HEK293 (cell line): ENCODE measurements around the gene OR1F1.
A peak's percentile ranks its signal among the peaks of the same experiment; 100 is the strongest.

ENCODE experiments used
- EGR2 ChIP-seq: fragments of 450-650 bp; formaldehyde crosslinking; IDR thresholded peaks from 2 replicates; pipeline ENCODE4 v1.5.1; 2016; ENCODE audit warnings: low read depth, missing biosample characterization, missing genetic modification characterization
- HOXC10 ChIP-seq: sonication (generic); formaldehyde crosslinking; IDR thresholded peaks from 2 replicates; pipeline ENCODE4 v1.8.1; 2023; ENCODE audit warnings: mild to moderate bottlenecking, missing genetic modification reagents
- RBAK ChIP-seq: fragments of 450-650 bp; formaldehyde crosslinking; IDR thresholded peaks from 2 replicates; pipeline ENCODE4 v1.5.1; 2016; ENCODE audit warnings: missing biosample characterization, missing genetic modification characterization
- SALL2 ChIP-seq: fragments of 450-650 bp; formaldehyde crosslinking; IDR thresholded peaks from 2 replicates; pipeline ENCODE4 v1.5.0; 2017; ENCODE audit warnings: missing biosample characterization, mild to moderate bottlenecking, missing genetic modification characterization, borderline replicate concordance
- TRIM28 ChIP-seq: IDR thresholded peaks from 2 replicates; pipeline ENCODE4 v1.6.1; 2011; ENCODE audit warnings: low read length, control low read depth, borderline replicate concordance
- YY1 ChIP-seq: fragments of 450-650 bp; formaldehyde crosslinking; IDR thresholded peaks from 2 replicates; pipeline ENCODE4 v1.5.1; 2018; ENCODE audit warnings: missing biosample characterization, missing genetic modification characterization
- ZBTB11 ChIP-seq: fragments of 450-650 bp; formaldehyde crosslinking; conservative IDR thresholded peaks from 2 replicates; pipeline ENCODE4 v1.5.1; 2016; ENCODE audit warnings: low read depth, missing biosample characterization, missing genetic modification characterization
- ZBTB49 ChIP-seq: fragments of 450-650 bp; formaldehyde crosslinking; IDR thresholded peaks from 2 replicates; pipeline ENCODE4 v1.5.1; 2016; ENCODE audit warnings: missing biosample characterization, missing genetic modification characterization, low read depth
- ZFP3 ChIP-seq: fragments of 450-650 bp; formaldehyde crosslinking; IDR thresholded peaks from 2 replicates; pipeline ENCODE4 v1.5.1; 2016; ENCODE audit warnings: low read depth, missing biosample characterization, missing genetic modification characterization
- ZNF157 ChIP-seq: fragments of 450-650 bp; formaldehyde crosslinking; IDR thresholded peaks from 2 replicates; pipeline ENCODE4 v1.5.1; 2016; ENCODE audit warnings: missing biosample characterization, missing genetic modification characterization
- ZNF280D ChIP-seq: fragments of 450-650 bp; formaldehyde crosslinking; IDR thresholded peaks from 2 replicates; pipeline ENCODE4 v1.5.1; 2016; ENCODE audit warnings: missing biosample characterization, missing genetic modification characterization
- ZNF292 ChIP-seq: fragments of 450-650 bp; formaldehyde crosslinking; IDR thresholded peaks from 2 replicates; pipeline ENCODE4 v1.5.1; 2016; ENCODE audit warnings: low read depth, missing biosample characterization, missing genetic modification characterization, borderline replicate concordance
- ZNF37A ChIP-seq: fragments of 450-650 bp; IDR thresholded peaks from 2 replicates; pipeline ENCODE4 v1.5.1; 2018; ENCODE audit warnings: missing biosample characterization, missing genetic modification characterization
- ZNF423 ChIP-seq: fragments of 450-650 bp; formaldehyde crosslinking; IDR thresholded peaks from 2 replicates; pipeline ENCODE4 v1.5.1; 2016; ENCODE audit warnings: missing biosample characterization, missing genetic modification characterization
- ZNF426 ChIP-seq: fragments of 450-650 bp; formaldehyde crosslinking; IDR thresholded peaks from 2 replicates; pipeline ENCODE4 v1.5.1; 2017; ENCODE audit warnings: missing biosample characterization, missing genetic modification characterization, mild to moderate bottlenecking, inconsistent platforms, moderate library complexity
- ZNF513 ChIP-seq: fragments of 450-650 bp; IDR thresholded peaks from 2 replicates; pipeline ENCODE4 v1.5.1; 2018; ENCODE audit warnings: missing biosample characterization, missing genetic modification characterization
- ZNF626 ChIP-seq: fragments of 450-650 bp; sonication (Bioruptor Pico); formaldehyde crosslinking; IDR thresholded peaks from 2 replicates; pipeline ENCODE4 v1.5.1; 2018; ENCODE audit warnings: missing biosample characterization, missing genetic modification characterization, inconsistent platforms
- ZNF670 ChIP-seq: fragments of 450-650 bp; formaldehyde crosslinking; IDR thresholded peaks from 2 replicates; pipeline ENCODE4 v1.5.1; 2016; ENCODE audit warnings: missing biosample characterization, missing genetic modification characterization, low read depth
- ZNF692 ChIP-seq: fragments of 450-650 bp; formaldehyde crosslinking; IDR thresholded peaks from 2 replicates; pipeline ENCODE4 v1.5.1; 2016; ENCODE audit warnings: missing biosample characterization, missing genetic modification characterization
- ZNF747 ChIP-seq: fragments of 450-650 bp; formaldehyde crosslinking; IDR thresholded peaks from 2 replicates; pipeline ENCODE4 v1.5.1; 2016; ENCODE audit warnings: missing biosample characterization, missing genetic modification characterization
- ZNF777 ChIP-seq: fragments of 450-650 bp; formaldehyde crosslinking; IDR thresholded peaks from 2 replicates; pipeline ENCODE4 v1.5.1; 2017; ENCODE audit warnings: missing biosample characterization, missing genetic modification characterization, borderline replicate concordance
- TF ChIP-seq, protein P1 (sequence below): fragments of 450-650 bp; formaldehyde crosslinking; IDR thresholded peaks from 2 replicates; pipeline ENCODE4 v1.5.1; 2017; ENCODE audit warnings: missing biosample characterization, missing genetic modification characterization
- TF ChIP-seq, protein P2 (sequence below): fragments of 450-650 bp; formaldehyde crosslinking; IDR thresholded peaks from 2 replicates; pipeline ENCODE4 v1.5.1; 2016; ENCODE audit warnings: missing biosample characterization, missing genetic modification characterization

Gene OR1F1

GRCh38 chr16:3187798-3188674 is at the start of gene OR1F1 (continued):
- no peak for TF ChIP-seq ZBTB49
- TF ChIP-seq ZNF692 (tag by site-specific recombination), result peak; percentile 88
- TF ChIP-seq, protein P1, sequence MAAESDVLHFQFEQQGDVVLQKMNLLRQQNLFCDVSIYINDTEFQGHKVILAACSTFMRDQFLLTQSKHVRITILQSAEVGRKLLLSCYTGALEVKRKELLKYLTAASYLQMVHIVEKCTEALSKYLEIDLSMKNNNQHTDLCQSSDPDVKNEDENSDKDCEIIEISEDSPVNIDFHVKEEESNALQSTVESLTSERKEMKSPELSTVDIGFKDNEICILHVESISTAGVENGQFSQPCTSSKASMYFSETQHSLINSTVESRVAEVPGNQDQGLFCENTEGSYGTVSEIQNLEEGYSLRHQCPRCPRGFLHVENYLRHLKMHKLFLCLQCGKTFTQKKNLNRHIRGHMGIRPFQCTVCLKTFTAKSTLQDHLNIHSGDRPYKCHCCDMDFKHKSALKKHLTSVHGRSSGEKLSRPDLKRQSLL (tag by site-specific recombination), result peak; percentile 58; the same call in 1 of the 2 replicates
- peak; percentile 84 for TF ChIP-seq ZNF423 (tag by site-specific recombination)
- no peak for TF ChIP-seq ZNF37A
- TF ChIP-seq, protein P2, sequence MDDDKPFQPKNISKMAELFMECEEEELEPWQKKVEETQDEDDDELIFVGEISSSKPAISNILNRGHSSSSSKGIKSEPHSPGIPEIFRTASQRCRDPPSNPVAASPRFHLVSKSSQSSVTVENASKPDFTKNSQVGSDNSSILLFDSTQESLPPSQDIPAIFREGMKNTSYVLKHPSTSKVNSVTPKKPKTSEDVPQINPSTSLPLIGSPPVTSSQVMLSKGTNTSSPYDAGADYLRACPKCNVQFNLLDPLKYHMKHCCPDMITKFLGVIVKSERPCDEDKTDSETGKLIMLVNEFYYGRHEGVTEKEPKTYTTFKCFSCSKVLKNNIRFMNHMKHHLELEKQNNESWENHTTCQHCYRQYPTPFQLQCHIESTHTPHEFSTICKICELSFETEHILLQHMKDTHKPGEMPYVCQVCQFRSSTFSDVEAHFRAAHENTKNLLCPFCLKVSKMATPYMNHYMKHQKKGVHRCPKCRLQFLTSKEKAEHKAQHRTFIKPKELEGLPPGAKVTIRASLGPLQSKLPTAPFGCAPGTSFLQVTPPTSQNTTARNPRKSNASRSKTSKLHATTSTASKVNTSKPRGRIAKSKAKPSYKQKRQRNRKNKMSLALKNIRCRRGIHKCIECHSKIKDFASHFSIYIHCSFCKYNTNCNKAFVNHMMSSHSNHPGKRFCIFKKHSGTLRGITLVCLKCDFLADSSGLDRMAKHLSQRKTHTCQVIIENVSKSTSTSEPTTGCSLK (tag by site-specific recombination), result no peak
- TF ChIP-seq ZNF626 (tag by site-specific recombination), result no peak
- TF ChIP-seq ZNF280D (tag by site-specific recombination), result no peak
- no peak for TF ChIP-seq ZNF513 (tag by site-specific recombination)
- TF ChIP-seq SALL2, result no peak
- TF ChIP-seq RBAK (tag by site-specific recombination), result no peak
- peak; percentile 73 for TF ChIP-seq EGR2 (tag by site-specific recombination)
- no peak for TF ChIP-seq TRIM28
- 0 out of 2 replicates have a peak, but pooled peaks have one; percentile 5 for TF ChIP-seq ZNF777 (tag by site-specific recombination)
- no peak; the same call in 1 of the 2 replicates for TF ChIP-seq ZFP3 (tag by site-specific recombination)
- no peak for TF ChIP-seq HOXC10 (CRISPR knock-in tag)
- TF ChIP-seq YY1 (tag by site-specific recombination), result no peak; the same call in 1 of the 2 replicates
- no peak for TF ChIP-seq ZNF747
- no peak for TF ChIP-seq ZNF292 (tag by site-specific recombination)
- peak; percentile 28; the same call in 1 of the 2 replicates for TF ChIP-seq ZBTB11 (tag by site-specific recombination)
- TF ChIP-seq ZNF157 (tag by site-specific recombination), result no peak
- no peak for TF ChIP-seq ZNF426 (tag by site-specific recombination)
- no peak for TF ChIP-seq ZNF670 (tag by site-specific recombination)
